Activated T-helper 2 cell treated with anti-CD3 and anti-CD28 coated beads, Interferon-gamma antibody, Interleukin-2, Interleukin-4, amounts not matched to agents 10 μg/mL and 5 μg/mL and 100 μg/mL, durations not matched to agents 14 hours and 24 hours and 36 hours (primary cell): ENCODE data around the gene MTMR4. TPM values are rescaled to one million over a fixed set of nuclear protein-coding genes. Genes with fewer than 3 reads are reported as not detected.
"Not testable (repeated sequence)": the region's sequence is repeated elsewhere in the genome, so short reads cannot be mapped to it uniquely, and the experiment has no call there.

Source experiments
- DNase-seq: peaks from one replicate; pipeline ENCODE4 v3.0.0; 2021; ENCODE audit warnings: low spot score
- H3K27ac Mint-ChIP-seq: one replicate; pipeline ENCODE4 v1.8.0; 2021; ENCODE audit warnings: mixed read lengths
- H3K27me3 Mint-ChIP-seq: one replicate; pipeline ENCODE4 v1.8.0; 2021; ENCODE audit warnings: low read depth, mixed read lengths
- H3K36me3 Mint-ChIP-seq: one replicate; pipeline ENCODE4 v1.8.0; 2021; ENCODE audit warnings: low read depth, mixed read lengths
- H3K4me1 Mint-ChIP-seq: one replicate; pipeline ENCODE4 v1.8.0; 2021; ENCODE audit warnings: low read depth, mixed read lengths
- H3K4me3 Mint-ChIP-seq: one replicate; pipeline ENCODE4 v1.8.0; 2021; ENCODE audit warnings: low read depth, mild to moderate bottlenecking, moderate library complexity, mixed read lengths
- H3K9me3 Mint-ChIP-seq: one replicate; pipeline ENCODE4 v1.8.0; 2021; ENCODE audit warnings: mixed read lengths
- intact Hi-C: fragments of 100-400 bp; cut with micrococcal nuclease; formaldehyde crosslinking; loops from one replicate; pipeline ENCODE4 v1.15.1; 2023
- total RNA-seq: library from RNA; stranded (reverse); gene quantifications from 2 replicates; pipeline ENCODE4 v1.2.3, GENCODE V29; 2022

The MTMR4 gene
- total RNA-seq, 1 donor from 2014 or later = 82.9 TPM

DNA sequence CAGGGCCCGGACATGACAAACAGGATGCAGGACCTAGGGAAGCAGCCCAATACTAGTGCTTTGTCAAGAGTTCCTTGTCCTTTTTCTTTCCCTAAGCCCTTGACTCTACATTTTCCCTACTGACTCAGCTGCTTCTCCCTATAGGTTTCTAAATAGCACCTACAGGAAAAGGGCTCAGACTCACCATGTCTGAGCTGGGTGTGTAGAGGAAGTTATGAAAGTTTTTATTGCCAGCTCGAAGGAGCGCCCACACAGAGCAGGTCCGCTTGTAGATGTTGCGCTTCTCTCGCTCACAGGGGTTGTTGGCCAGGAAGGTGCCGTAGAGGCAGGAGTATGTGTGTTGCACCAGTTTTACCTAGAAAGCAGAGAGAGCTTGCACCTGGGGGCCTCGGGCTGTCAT is 10.6 kb downstream of the MTMR4 start:
- intact Hi-C loops = no loop called here
- Mint-ChIP-seq H3K27me3 (no peaks in the 10 kb centered on the region), H3K4me1 (no peaks in the 10 kb centered on the region), H3K4me3 (no peak overlapping the region), H3K27ac (no peak overlapping the region), H3K9me3 (no peaks in the 10 kb centered on the region), H3K36me3 (peaks cover 68% of the 10 kb centered on the region)
- no peak for DNase-seq

DNA sequence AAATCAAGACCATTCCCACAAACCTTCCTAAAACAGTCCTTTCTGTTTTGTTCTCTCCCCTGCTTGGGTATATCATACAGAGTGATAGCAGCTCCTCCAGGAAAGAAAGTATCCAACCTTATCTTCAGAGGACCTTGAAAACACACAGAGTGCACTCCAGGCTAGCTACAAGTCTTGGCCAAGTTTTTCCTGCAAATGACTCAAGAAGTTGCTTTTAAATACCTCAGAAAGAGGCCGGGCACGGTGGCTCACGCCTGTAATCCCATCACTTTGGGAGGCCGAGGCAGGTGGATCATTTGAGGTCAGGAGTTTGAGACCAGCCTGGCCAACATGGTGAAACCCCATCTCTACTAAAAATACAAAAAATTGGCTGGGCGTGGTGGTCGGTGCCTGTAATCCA is 11.3 kb downstream of the MTMR4 start:
- DNase-seq, H3K4me1 Mint-ChIP-seq, H3K4me3 Mint-ChIP-seq, H3K9me3 Mint-ChIP-seq, H3K27ac Mint-ChIP-seq, intact Hi-C loops, H3K27me3 Mint-ChIP-seq: not testable (repeated sequence)
- peaks cover 71% of the 10 kb centered on the region for H3K36me3 Mint-ChIP-seq

DNA sequence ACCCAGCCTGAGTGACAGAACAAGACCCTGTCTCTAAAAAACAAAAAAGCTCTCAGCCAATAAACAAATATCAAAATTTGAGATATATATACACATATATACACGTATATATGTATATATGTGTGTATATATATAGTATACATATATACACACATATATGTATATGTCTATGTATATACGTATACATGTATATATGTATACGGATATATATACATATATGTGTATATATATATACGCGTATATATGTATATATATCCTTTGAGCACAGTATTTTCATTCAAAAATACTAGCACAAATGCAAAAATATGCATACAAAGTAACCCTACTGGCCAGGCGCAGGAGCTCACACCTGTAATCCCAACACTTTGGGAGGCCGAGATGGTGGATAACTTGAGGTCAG is 13.0 kb downstream of the MTMR4 start:
- intact Hi-C loops = no loop called here
- no peaks in the 10 kb centered on the region for H3K4me1 Mint-ChIP-seq
- H3K4me3 Mint-ChIP-seq = no peak overlapping the region
- peaks cover 70% of the 10 kb centered on the region for H3K36me3 Mint-ChIP-seq
- H3K27ac Mint-ChIP-seq = no peak overlapping the region
- no peak for DNase-seq
- no peaks in the 10 kb centered on the region for H3K9me3 Mint-ChIP-seq
- no peaks in the 10 kb centered on the region for H3K27me3 Mint-ChIP-seq

DNA sequence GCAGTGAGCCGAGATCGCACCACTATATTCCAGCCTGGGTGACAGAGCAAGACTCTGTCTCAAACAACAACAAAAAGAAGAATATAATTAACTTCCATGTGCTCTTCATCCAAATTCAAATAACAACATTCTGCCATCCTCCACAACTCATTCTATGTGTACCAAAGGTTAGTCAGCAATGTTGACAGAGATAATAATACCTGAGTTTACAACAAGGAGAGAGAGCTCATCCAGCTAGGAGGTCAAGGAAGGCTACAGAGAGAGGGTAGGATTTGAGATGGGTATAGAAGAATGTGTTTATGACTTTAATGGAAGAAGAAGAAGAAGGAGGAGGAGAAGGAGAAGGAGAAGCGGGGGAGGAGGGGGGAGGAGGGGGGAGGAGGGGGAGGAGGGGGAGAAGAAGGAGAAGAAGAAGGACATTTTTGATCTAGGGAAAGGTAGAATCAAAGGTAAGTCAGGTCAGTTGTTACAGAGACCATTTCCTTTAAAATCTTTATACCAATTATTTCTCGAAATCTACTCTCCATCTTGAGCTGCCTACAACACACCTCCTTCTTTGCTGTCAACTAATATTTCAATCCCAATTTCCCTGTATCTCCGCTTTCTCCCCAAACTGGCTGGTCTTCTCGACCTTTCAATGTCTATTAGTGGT is 16.1 kb downstream of the MTMR4 start:
- intact Hi-C loops = no loop called here
- Mint-ChIP-seq H3K4me1 (peaks cover 6% of the 10 kb centered on the region), H3K27ac (no peak overlapping the region), H3K4me3 (no peak overlapping the region), H3K36me3 (peaks cover 74% of the 10 kb centered on the region), H3K27me3 (no peaks in the 10 kb centered on the region), H3K9me3 (no peaks in the 10 kb centered on the region)
- DNase-seq = no peak

DNA sequence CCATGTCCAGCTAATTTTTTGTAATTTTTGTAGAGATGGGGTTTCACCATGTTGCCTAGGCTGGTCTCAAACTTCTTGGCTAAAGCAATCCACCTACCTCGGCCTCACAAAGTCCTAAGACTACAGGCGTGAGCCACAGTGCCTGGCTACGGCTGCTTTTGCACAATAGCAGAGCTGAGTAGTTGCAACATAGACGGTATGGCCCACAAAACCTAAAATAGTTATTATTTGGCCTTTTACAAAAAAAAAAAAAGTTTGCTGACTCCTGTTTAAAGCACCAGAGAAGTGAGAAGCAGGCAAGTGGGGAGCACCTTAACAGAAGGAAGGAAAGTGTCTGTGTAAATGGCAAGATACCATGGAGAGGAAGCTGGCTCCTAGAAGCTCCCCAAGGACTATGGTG is 20.9 kb downstream of the MTMR4 start:
- no peak for DNase-seq
- H3K4me1 Mint-ChIP-seq = peaks cover 18% of the 10 kb centered on the region
- H3K27ac Mint-ChIP-seq = peak overlapping the region; percentile 60
- no peak overlapping the region for H3K4me3 Mint-ChIP-seq
- H3K27me3 Mint-ChIP-seq = no peaks in the 10 kb centered on the region
- intact Hi-C loops = no loop called here
- H3K36me3 Mint-ChIP-seq = peaks cover 91% of the 10 kb centered on the region
- no peaks in the 10 kb centered on the region for H3K9me3 Mint-ChIP-seq

DNA sequence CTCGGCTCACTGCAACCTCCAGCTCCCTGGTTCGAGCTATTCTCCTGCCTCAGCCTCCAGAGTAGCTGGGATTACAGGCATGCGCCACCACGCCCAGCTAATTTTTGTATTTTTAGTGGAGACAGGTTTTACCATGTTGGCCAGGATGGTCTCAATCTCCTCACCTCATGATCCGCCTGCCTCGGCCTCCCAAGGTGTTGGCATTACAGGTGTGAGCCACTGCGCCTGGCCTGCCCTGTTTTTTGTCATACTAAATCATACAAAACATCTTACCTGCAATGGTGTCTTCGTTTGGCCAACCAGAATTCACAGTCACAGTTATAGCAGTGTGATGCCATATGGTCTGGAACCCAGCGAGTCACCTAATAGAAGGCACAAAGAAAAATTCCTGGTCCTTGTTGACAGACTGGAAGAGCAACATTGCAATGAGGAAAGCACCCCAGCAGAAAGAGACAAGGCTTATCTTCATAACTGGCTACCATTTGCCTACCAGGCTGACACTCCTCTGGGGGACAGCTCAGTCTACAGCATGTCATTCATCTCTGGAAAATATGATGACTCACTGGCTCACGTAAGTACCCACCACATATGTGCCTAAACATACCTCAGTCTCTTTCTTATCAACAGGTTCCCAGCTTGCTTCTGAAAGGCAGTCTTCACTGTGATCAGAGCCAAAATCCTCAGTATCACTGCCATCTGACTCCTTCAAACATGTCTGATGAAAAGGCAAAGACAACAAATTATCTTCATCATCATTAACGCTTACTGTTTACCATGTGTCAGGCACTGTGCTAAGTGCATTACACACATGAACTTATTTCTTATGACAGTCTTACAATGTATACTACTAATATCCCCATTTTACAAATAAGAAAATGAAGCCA is 22.0 kb downstream of the MTMR4 start:
- no peaks in the 10 kb centered on the region for H3K27me3 Mint-ChIP-seq
- H3K27ac Mint-ChIP-seq = peak overlapping the region; percentile 60
- peaks cover 18% of the 10 kb centered on the region for H3K4me1 Mint-ChIP-seq
- intact Hi-C loops = no loop called here
- no peak overlapping the region for H3K4me3 Mint-ChIP-seq
- H3K36me3 Mint-ChIP-seq = peaks cover 83% of the 10 kb centered on the region
- no peak for DNase-seq
- no peaks in the 10 kb centered on the region for H3K9me3 Mint-ChIP-seq

DNA sequence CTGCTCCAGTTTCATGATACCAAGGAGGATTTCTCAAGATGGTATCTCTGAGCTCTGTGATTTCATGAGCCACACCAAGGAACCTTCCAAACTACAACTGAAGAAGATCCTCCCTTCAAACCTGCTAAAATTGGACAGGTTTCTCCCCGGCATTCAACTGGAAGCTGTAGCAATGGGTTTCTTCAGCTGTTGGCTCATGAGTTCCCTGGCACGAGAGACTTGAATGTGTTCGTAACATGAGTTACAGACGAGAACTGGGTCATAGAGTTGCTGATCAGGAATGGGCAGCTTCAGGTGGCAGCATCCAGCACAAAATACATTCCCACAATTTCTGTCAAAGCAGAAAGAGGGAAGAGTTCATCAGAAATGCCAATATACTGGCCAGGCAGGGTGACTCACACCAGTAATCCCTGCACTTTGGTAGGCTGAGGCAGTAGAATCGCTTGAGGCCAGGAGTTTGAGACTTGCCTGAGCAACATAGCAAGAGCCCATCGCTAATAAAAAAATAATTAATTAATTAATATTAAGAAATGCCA is 22.9 kb downstream of the MTMR4 start:
- Mint-ChIP-seq H3K27ac (no peak overlapping the region), H3K36me3 (peaks cover 76% of the 10 kb centered on the region), H3K27me3 (no peaks in the 10 kb centered on the region), H3K9me3 (no peaks in the 10 kb centered on the region), H3K4me3 (no peak overlapping the region), H3K4me1 (peaks cover 18% of the 10 kb centered on the region)
- intact Hi-C loops = no loop called here
- DNase-seq = no peak

DNA sequence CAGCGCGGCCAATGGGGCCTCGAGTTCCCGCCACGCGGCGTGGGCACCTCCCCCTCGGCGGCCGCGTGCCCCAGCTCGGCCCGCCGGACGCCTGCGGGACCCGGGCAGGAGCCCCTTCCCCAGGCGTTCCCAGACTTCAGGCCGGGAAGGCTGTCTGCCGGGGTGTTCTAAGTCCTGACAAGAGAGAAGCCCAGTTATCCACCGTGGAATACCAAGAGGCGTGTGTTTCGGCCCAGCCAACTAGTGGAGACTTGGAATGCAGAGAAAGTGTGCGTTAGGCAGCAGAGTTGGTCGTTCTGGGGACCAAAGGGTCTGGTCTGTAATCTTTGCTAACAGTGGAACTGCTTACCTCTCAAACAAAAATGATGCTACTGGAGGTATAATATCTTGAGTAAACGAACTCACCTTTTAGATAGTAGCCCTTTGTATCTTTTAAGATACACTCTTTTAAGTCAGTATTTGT is 26.0 kb downstream of the MTMR4 start:
- Mint-ChIP-seq H3K4me1 (peaks cover 13% of the 10 kb centered on the region), H3K27ac (no peak overlapping the region), H3K36me3 (peaks cover 48% of the 10 kb centered on the region), H3K9me3 (no peaks in the 10 kb centered on the region), H3K4me3 (no peak overlapping the region), H3K27me3 (no peaks in the 10 kb centered on the region)
- intact Hi-C loops = no loop called here
- DNase-seq = no peak

DNA sequence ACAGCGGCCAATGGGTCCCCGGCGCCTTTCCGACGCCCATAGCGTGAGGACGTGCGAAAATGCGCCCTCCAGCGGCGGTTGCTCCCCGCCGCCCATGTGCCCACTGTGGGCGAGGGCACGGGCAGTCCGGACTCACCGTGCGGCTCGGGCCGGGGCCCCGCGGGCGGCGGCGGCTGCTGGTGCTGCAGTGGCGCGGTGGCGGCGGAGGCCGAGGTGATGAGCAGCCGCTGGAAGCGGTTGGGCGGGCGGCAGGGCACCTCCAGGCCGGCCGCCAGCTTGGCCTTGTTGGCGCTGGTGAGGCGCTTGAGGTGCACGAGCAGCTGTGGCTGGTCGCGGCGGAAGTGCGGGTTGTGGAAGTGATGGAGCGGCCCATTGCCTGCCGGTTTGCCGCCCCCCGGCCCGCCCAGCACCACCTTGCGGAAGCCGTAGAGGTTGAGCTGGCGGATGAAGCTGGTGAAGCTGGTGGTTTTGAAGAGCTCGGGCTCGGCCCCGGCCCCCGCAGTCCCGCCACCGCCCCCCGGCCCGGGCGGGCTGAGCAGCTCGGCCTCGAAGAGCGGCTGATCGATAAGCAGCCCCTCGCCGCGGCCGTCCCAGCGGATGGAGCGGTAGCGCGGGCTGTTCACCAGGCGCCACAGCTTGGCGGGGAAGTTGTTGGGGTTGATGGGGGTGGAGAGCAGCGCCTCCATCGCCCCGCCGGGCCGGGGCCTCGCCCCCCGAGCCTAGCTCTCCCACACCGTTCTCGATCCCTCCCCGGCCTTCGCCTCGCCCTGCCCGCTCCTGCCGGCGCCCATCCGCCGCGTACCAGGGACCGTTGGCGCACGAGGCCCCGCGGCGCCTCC is 26.6 kb downstream of the MTMR4 start, which contains the start of gene HSF5:
TSS of gene HSF5 (minus strand) at position 820 of the 839 bp plus-strand sequence. CDS start at position 686, 134 bp downstream.
- Mint-ChIP-seq H3K36me3 (peaks cover 42% of the 10 kb centered on the region), H3K4me3 (no peak within 1 kb of the TSS), H3K9me3 (no peaks in the 10 kb centered on the region), H3K27ac (no peak within 1 kb of the TSS), H3K27me3 (no peaks in the 10 kb centered on the region), H3K4me1 (peaks cover 7% of the 10 kb centered on the region)
- intact Hi-C loops = no loop called here
- peak; percentile 67 for DNase-seq

DNA sequence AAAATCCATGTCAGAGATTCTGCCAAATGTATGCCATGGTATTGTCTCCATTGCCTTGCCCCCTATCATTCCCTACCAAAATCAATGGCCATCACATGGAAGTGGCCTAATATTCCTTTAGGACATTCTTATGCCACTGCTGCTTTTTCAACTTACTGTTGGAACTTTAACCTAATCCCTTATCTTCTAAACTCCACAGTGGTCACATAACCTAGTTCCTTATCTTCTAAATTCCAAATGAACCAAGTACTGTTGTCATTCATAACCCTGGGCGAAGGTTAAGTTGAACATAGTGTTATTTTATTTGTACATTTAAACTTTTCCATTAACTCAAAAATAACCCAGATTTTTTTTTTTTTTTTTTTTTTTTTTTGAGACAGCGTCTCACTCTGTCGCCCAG is 29.8 kb downstream of the MTMR4 start:
- H3K27ac Mint-ChIP-seq = no peak overlapping the region
- intact Hi-C loops = no loop called here
- no peaks in the 10 kb centered on the region for H3K27me3 Mint-ChIP-seq
- H3K9me3 Mint-ChIP-seq = no peaks in the 10 kb centered on the region
- H3K4me3 Mint-ChIP-seq = no peak overlapping the region
- no peak for DNase-seq
- H3K36me3 Mint-ChIP-seq = peaks cover 11% of the 10 kb centered on the region
- no peaks in the 10 kb centered on the region for H3K4me1 Mint-ChIP-seq

DNA sequence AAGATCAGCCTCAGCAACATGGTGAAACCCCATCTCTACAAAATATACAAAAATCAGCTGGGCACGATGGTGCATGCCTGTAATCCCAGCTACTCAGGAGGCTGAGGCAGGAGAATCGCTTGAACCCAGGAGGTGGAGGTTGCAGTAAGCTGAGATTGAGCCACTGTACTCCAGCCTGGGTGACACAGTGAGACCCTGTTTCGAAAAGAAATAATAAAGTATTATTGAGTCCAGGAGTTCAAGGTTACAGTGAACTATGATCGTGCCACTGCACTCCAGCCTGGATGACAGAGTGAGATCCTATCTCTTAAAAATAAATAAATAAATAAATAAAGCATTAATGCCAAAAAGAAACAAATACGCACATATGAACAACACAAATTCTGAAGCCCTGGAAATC is 32.6 kb downstream of the MTMR4 start:
- intact Hi-C loops, H3K4me1 Mint-ChIP-seq, DNase-seq, H3K27me3 Mint-ChIP-seq, H3K27ac Mint-ChIP-seq, H3K9me3 Mint-ChIP-seq, H3K36me3 Mint-ChIP-seq, H3K4me3 Mint-ChIP-seq: not testable (repeated sequence)

DNA sequence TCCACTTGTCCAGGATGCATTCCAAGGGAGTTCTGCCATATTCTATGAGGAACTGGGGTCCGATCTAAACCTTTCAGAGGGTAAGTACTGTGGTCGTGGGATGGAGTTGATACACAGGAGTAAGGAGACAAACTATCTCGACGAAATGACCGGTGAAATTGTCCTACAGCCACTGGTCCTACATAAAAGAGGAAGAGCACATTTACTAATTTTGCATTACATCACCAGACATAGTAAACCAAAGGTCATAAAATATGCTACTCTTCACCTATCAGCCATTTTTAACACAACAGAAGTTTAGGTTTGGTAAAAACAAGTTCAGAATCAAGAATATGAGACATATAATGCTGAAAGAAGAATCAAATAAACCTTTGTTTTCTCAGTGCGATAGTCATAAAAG is 34.3 kb downstream of the MTMR4 start:
- H3K27ac Mint-ChIP-seq = no peak overlapping the region
- H3K27me3 Mint-ChIP-seq = no peaks in the 10 kb centered on the region
- no peak overlapping the region for H3K4me3 Mint-ChIP-seq
- no peak for DNase-seq
- no peaks in the 10 kb centered on the region for H3K4me1 Mint-ChIP-seq
- H3K9me3 Mint-ChIP-seq = no peaks in the 10 kb centered on the region
- intact Hi-C loops = no loop called here
- H3K36me3 Mint-ChIP-seq = no peaks in the 10 kb centered on the region
